ENCODE data around the gene KCNE4. TPM values are rescaled to one million over a fixed set of nuclear protein-coding genes. Genes with fewer than 3 reads are reported as not detected.

KCNE4 gene
- total and polyA plus RNA-seq, 9 of the 15 experiments (the other 6 are each of a cell fraction or from before 2014, with no cell fraction given): not detected

DNA sequence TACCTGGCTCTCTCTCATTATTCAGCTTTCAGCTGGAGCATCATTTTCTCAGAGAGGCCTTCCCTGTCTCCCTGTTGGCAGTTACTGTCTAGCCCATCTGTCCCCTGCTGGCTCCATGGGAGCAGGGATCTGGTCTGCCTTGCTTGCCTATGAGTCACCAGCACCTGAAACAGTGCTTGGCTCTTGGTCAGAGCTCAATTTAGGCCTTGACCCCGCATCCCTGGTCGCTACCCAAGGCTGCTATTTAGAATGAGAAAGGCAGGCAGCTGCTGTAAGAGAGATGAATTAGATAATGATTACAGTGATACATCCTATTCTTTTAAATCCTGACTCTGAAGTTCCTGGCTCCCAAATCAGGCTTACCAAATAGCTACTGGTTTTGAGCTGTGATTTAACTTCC is 32.9 kb downstream of the KCNE4 start:
- no peaks in the 10 kb centered on the region; a peak in 2 of 5 replicates for H3K4me1 ChIP-seq (replicated peaks in 1 of 2; ENCODE audit: control insufficient read depth in 2 of 2, insufficient read depth in 2 of 2, low read length in 2 of 2)
- ATAC-seq: no peak
- H3K9ac ChIP-seq (ENCODE audit: insufficient read depth in 1 of 2, low read depth in 2 of 2, low read length in 2 of 2): no peak overlapping the region
- H3K36me3 ChIP-seq (ENCODE audit: control insufficient read depth, insufficient read depth, low read length): no peaks in the 10 kb centered on the region
- WGBS (ENCODE audit: insufficient coverage, low coverage, missing lambda C conversion rate): 0% methylated on average over 1 of the region's 2 CpGs
- no peak overlapping the region for H2AFZ ChIP-seq (ENCODE audit: low read depth, low read length)
- H3K9me3 ChIP-seq (replicated peaks; ENCODE audit: control insufficient read depth, insufficient read depth, low read depth, low read length): no peaks in the 10 kb centered on the region
- BruUV-seq (replicated peaks): no TSS peak
- intact Hi-C loops (cut with micrococcal nuclease) (no loop called here), in situ Hi-C loops (cut with MboI) (no loop called here)
- ChIA-PET CTCF (ENCODE audit: low intra/inter-chr PET ratio) (no interaction called here), POLR2A (interaction anchor here (1.2 to 1.6 kb wide), 2 partner anchors 9 to 25 kb away, joined by 3 read pairs; no protein-coding TSS in a partner anchor)
- H3K79me2 ChIP-seq (ENCODE audit: control insufficient read depth, insufficient read depth, low read length): no peaks in the 10 kb centered on the region
- H3K4me2 ChIP-seq (ENCODE audit: insufficient read depth, low read length): no peak overlapping the region
- no peak for FAIRE-seq
- no peaks in the 10 kb centered on the region for H3K9me1 ChIP-seq (ENCODE audit: control insufficient read depth, insufficient read depth, low read length)
- no peak overlapping the region for H3K4me3 ChIP-seq
- no peaks in the 10 kb centered on the region for H4K20me1 ChIP-seq (replicated peaks; ENCODE audit: control insufficient read depth, insufficient read depth, low read length)
- no peak for DNase-seq (ENCODE audit: extremely low read depth in 1 of 4, low spot score in 3 of 4)
- no peak overlapping the region for H3K27ac ChIP-seq (ENCODE audit: extremely low read depth, low read depth, low read length)
- H3K27me3 ChIP-seq (ENCODE audit: control insufficient read depth in 2 of 2, insufficient read depth in 2 of 2, low read length in 2 of 2): no peaks in the 10 kb centered on the region
- TF ChIP-seq RHOXF2B (CRISPR knock-in tag; conservative IDR thresholded peaks at IDR 0.05) (no peak), FUS (optimal IDR thresholded peaks at IDR 0.05; ENCODE audit: low read depth, low read length) (no peak), ZNF77 (CRISPR knock-in tag; IDR thresholded peaks at IDR 0.05) (no peak), SIRT6 (IDR thresholded peaks at IDR 0.05; ENCODE audit: low read depth, low read length) (no peak), PHB (CRISPR knock-in tag; IDR thresholded peaks at IDR 0.05) (no peak), KDM1A (IDR thresholded peaks at IDR 0.05) (no peak), ARID2 (IDR thresholded peaks at IDR 0.05) (no peak), NCOA2 (IDR thresholded peaks at IDR 0.05; ENCODE audit: partially characterized antibody in 2 of 2) (no peak), HDAC3 (IDR thresholded peaks at IDR 0.05; ENCODE audit: borderline replicate concordance, partially characterized antibody) (no peak), XRCC4 (IDR thresholded peaks at IDR 0.05; ENCODE audit: extremely low read depth, insufficient read depth, insufficient read length) (no peak), ZNF507 (tag; conservative IDR thresholded peaks at IDR 0.05) (no peak), SLC30A9 (CRISPR knock-in tag; IDR thresholded peaks at IDR 0.05) (no peak), NFATC3 (IDR thresholded peaks at IDR 0.05) (no peak)
- TF ChIP-seq, protein P1, sequence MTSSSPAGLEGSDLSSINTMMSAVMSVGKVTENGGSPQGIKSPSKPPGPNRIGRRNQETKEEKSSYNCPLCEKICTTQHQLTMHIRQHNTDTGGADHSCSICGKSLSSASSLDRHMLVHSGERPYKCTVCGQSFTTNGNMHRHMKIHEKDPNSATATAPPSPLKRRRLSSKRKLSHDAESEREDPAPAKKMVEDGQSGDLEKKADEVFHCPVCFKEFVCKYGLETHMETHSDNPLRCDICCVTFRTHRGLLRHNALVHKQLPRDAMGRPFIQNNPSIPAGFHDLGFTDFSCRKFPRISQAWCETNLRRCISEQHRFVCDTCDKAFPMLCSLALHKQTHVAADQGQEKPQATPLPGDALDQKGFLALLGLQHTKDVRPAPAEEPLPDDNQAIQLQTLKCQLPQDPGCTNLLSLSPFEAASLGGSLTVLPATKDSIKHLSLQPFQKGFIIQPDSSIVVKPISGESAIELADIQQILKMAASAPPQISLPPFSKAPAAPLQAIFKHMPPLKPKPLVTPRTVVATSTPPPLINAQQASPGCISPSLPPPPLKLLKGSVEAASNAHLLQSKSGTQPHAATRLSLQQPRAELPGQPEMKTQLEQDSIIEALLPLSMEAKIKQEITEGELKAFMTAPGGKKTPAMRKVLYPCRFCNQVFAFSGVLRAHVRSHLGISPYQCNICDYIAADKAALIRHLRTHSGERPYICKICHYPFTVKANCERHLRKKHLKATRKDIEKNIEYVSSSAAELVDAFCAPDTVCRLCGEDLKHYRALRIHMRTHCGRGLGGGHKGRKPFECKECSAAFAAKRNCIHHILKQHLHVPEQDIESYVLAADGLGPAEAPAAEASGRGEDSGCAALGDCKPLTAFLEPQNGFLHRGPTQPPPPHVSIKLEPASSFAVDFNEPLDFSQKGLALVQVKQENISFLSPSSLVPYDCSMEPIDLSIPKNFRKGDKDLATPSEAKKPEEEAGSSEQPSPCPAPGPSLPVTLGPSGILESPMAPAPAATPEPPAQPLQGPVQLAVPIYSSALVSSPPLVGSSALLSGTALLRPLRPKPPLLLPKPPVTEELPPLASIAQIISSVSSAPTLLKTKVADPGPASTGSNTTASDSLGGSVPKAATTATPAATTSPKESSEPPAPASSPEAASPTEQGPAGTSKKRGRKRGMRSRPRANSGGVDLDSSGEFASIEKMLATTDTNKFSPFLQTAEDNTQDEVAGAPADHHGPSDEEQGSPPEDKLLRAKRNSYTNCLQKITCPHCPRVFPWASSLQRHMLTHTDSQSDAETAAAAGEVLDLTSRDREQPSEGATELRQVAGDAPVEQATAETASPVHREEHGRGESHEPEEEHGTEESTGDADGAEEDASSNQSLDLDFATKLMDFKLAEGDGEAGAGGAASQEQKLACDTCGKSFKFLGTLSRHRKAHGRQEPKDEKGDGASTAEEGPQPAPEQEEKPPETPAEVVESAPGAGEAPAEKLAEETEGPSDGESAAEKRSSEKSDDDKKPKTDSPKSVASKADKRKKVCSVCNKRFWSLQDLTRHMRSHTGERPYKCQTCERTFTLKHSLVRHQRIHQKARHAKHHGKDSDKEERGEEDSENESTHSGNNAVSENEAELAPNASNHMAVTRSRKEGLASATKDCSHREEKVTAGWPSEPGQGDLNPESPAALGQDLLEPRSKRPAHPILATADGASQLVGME (CRISPR knock-in tag; IDR thresholded peaks at IDR 0.05): no peak
- TF ChIP-seq, protein P2, sequence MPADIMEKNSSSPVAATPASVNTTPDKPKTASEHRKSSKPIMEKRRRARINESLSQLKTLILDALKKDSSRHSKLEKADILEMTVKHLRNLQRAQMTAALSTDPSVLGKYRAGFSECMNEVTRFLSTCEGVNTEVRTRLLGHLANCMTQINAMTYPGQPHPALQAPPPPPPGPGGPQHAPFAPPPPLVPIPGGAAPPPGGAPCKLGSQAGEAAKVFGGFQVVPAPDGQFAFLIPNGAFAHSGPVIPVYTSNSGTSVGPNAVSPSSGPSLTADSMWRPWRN (IDR thresholded peaks at IDR 0.05; ENCODE audit: low read depth): no peak
- TF ChIP-seq, protein P3, sequence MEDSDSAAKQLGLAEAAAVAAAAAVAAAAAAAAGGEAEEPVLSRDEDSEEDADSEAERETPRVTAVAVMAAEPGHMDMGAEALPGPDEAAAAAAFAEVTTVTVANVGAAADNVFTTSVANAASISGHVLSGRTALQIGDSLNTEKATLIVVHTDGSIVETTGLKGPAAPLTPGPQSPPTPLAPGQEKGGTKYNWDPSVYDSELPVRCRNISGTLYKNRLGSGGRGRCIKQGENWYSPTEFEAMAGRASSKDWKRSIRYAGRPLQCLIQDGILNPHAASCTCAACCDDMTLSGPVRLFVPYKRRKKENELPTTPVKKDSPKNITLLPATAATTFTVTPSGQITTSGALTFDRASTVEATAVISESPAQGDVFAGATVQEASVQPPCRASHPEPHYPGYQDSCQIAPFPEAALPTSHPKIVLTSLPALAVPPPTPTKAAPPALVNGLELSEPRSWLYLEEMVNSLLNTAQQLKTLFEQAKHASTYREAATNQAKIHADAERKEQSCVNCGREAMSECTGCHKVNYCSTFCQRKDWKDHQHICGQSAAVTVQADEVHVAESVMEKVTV (CRISPR knock-in tag; IDR thresholded peaks at IDR 0.05): no peak
- TF ChIP-seq, protein P4, sequence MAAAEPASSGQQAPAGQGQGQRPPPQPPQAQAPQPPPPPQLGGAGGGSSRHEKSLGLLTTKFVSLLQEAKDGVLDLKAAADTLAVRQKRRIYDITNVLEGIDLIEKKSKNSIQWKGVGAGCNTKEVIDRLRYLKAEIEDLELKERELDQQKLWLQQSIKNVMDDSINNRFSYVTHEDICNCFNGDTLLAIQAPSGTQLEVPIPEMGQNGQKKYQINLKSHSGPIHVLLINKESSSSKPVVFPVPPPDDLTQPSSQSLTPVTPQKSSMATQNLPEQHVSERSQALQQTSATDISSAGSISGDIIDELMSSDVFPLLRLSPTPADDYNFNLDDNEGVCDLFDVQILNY (CRISPR knock-in tag; IDR thresholded peaks at IDR 0.05): no peak
